Left lung (tissue), 10 donors: ENCODE measurements around the gene SPDYE3. TPM values are rescaled to one million over a fixed set of nuclear protein-coding genes. Genes with fewer than 3 reads are reported as not detected.
"Not testable (repeated sequence)": the region's sequence is repeated elsewhere in the genome, so short reads cannot be mapped to it uniquely, and the experiment has no call there.

Experiments
- ATAC-seq: fragments of 200-7000 bp; cut with Tn5 transposase; one replicate; pipeline ENCODE4 v1.9.1; 2020; ENCODE audit warnings: moderate library complexity
- DNase-seq, 4 donors: peaks; one replicate each; pipeline ENCODE4 v3.0.0-alpha.2; 2013 to 2020
- H3K27ac ChIP-seq, 2 donors: fragments of 200-600 bp; sonication (generic) in 1 of 2; one replicate each; pipeline versions ENCODE4 v1.5.0 to v1.8.0; 2020 to 2021
- H3K27me3 ChIP-seq, 2 donors: fragments of 200-600 bp; sonication (generic) in 1 of 2; one replicate each; pipeline versions ENCODE4 v1.5.0 to v1.8.0; 2020 to 2021
- H3K36me3 ChIP-seq, 2 donors: fragments of 200-600 bp; sonication (generic) in 1 of 2; one replicate each; pipeline versions ENCODE4 v1.5.0 to v1.8.0; 2020 to 2021
- H3K4me1 ChIP-seq, 2 donors: fragments of 200-600 bp; one replicate each; pipeline ENCODE4 v1.8.0; 2021
- H3K4me3 ChIP-seq, 2 donors: fragments of 200-600 bp; sonication (generic) in 1 of 2; one replicate each; pipeline versions ENCODE4 v1.5.0 to v1.8.0; 2020 to 2021; ENCODE audit warnings: mild to moderate bottlenecking in 1 of 2
- H3K9me3 ChIP-seq, 2 donors: fragments of 200-600 bp; sonication (generic) in 1 of 2; one replicate each; pipeline versions ENCODE4 v1.5.0 to v1.8.0; 2020 to 2021
- intact Hi-C, 2 donors: fragments of 100-400 bp; cut with DNase I; formaldehyde crosslinking; loops; one replicate each; pipeline versions ENCODE4 v1.11.2 to v1.14.2; 2022
- polyA plus RNA-seq, 6 donors: library from polyadenylated mRNA; unstranded; fragments of 120-200 nt; gene quantifications; one replicate each; pipeline ENCODE4 v1.2.1, GENCODE V29; 2013; ENCODE audit not compliant: insufficient read length in 6 of 6
- total RNA-seq, 2 donors: library from RNA; stranded (reverse); fragmentation: NEBNext Ultra II Directional; extraction: Animal tissue kit (Norgen Biotek cat#: 25700); gene quantifications; one replicate each; pipeline ENCODE4 v1.2.1, GENCODE V29; 2021
- TF ChIP-seq, protein P1 (sequence below), 2 donors: fragments of 200-600 bp; sonication (generic) in 1 of 2; IDR thresholded peaks; one replicate each; pipeline versions ENCODE4 v1.5.0 to v1.8.0; 2021; ENCODE audit warnings: antibody characterized with exemption in 2 of 2
- donor health status: DM: no; HTN: yes; CAD: no.
- donor health status: DM: no; HTN: no; CAD: no.

SPDYE3 gene
- total and polyA plus RNA-seq, 8 donors = 6.6 to 8.4 (median 7.2) TPM; not detected in 2

DNA sequence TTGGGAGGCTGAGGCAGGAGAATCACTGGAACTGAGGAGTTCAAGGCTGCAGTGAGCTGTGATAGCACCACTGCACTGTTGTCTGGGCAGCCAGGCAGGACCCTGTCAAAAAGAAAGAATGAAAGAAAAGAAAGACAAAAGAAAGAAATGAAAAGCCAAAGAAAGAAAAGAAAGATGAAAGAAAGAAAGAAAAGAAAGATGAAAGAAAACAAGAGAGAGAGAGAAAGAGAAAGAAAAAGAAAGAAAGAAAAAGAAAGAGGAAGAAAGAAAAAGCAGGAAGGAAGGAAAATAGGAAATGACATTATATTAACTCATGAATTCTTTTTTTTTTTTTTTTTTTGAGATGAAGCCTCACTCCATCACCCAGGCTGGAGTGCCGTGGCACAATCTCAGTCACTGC, 32.4 kb upstream of the SPDYE3 start:
- H3K4me3 ChIP-seq = no peak overlapping the region
- DNase-seq (no peak), ATAC-seq (no peak)
- TF ChIP-seq, protein P1, sequence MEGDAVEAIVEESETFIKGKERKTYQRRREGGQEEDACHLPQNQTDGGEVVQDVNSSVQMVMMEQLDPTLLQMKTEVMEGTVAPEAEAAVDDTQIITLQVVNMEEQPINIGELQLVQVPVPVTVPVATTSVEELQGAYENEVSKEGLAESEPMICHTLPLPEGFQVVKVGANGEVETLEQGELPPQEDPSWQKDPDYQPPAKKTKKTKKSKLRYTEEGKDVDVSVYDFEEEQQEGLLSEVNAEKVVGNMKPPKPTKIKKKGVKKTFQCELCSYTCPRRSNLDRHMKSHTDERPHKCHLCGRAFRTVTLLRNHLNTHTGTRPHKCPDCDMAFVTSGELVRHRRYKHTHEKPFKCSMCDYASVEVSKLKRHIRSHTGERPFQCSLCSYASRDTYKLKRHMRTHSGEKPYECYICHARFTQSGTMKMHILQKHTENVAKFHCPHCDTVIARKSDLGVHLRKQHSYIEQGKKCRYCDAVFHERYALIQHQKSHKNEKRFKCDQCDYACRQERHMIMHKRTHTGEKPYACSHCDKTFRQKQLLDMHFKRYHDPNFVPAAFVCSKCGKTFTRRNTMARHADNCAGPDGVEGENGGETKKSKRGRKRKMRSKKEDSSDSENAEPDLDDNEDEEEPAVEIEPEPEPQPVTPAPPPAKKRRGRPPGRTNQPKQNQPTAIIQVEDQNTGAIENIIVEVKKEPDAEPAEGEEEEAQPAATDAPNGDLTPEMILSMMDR (IDR thresholded peaks at IDR 0.05) = no peak
- no peaks in the 10 kb centered on the region for H3K9me3 ChIP-seq
- peaks cover 3 to 16% of the 10 kb centered on the region in 2 donors for H3K4me1 ChIP-seq
- intact Hi-C loops = no loop called here
- H3K36me3 ChIP-seq = no peaks in the 10 kb centered on the region
- H3K27me3 ChIP-seq = no peaks in the 10 kb centered on the region
- peak overlapping the region in 1 of 2 donors; percentile 37 for H3K27ac ChIP-seq

DNA sequence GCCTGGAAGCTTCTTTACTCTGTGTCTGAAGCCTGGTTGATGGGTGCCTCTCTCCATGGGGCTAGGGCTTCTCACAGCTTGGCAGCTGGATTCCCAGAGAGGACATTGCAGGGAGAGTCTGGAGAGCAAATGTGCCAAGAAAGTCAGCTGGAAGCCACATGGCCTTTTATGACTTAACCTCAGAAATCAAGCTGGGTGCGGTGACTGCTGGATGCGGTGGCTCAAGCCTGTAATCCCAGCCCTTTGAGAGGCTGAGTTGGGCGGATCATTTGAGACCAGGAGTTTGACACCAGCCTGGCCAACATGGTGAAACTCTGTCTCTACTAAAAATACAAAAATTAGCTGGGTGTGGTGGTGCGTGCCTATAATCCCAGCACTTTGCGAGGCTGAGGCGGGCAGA, 31.4 kb upstream of the SPDYE3 start:
- H3K4me3 ChIP-seq, ATAC-seq, H3K4me1 ChIP-seq, DNase-seq, H3K36me3 ChIP-seq, intact Hi-C loops, H3K27ac ChIP-seq, H3K27me3 ChIP-seq, H3K9me3 ChIP-seq: not testable (repeated sequence)

DNA sequence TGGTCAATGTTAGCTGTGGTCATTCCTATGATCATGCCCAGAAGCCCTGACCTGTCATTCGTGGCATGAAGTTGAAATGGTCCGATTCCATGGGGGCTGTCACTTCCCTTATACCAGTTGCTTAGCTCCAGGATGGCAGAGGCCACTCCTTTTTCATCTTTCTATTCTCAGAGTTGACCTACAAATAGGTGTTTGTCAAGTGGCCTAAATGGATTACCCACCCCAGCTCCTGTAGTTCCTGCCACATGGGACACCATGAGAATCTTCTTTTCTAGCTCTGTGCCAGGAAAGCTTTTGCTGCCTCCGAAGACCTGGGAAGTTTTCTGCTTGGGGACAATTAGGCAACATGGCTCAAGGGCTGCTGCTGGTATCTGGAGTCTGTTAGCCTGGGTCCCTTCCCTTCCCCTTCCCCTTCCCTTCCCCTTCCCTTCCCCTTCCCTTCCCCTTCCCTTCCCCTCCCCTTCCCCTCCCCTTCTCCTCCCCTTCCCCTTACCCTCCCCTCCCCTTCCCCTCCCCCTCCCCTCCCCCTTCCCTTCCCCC, 25.4 kb upstream of the SPDYE3 start:
- DNase-seq, H3K36me3 ChIP-seq, ATAC-seq, H3K4me3 ChIP-seq, H3K4me1 ChIP-seq, H3K27ac ChIP-seq, H3K9me3 ChIP-seq, H3K27me3 ChIP-seq, intact Hi-C loops: not testable (repeated sequence)

DNA sequence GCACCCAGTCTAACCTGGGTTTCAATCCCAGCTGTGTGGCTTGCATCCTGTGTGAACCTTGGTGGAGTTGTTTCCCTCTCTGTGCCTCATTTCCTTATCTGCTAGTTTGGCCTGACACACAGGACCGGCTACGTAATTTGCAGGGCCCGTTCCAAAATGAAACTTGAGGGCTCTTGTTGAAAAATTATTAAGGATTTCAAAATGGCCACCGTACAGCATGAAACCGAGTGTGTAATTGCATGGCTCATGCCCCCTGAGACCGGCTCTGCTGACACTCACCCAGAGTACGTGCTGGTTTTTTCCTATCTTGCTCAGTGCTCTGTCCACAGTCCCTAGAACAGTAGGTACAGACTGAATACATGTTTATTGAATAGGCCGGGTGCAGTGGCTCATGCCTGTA, 24.4 kb upstream of the SPDYE3 start:
- H3K4me1 ChIP-seq, H3K36me3 ChIP-seq, H3K9me3 ChIP-seq, DNase-seq, H3K27ac ChIP-seq, H3K4me3 ChIP-seq, ATAC-seq, intact Hi-C loops, H3K27me3 ChIP-seq: not testable (repeated sequence)

DNA sequence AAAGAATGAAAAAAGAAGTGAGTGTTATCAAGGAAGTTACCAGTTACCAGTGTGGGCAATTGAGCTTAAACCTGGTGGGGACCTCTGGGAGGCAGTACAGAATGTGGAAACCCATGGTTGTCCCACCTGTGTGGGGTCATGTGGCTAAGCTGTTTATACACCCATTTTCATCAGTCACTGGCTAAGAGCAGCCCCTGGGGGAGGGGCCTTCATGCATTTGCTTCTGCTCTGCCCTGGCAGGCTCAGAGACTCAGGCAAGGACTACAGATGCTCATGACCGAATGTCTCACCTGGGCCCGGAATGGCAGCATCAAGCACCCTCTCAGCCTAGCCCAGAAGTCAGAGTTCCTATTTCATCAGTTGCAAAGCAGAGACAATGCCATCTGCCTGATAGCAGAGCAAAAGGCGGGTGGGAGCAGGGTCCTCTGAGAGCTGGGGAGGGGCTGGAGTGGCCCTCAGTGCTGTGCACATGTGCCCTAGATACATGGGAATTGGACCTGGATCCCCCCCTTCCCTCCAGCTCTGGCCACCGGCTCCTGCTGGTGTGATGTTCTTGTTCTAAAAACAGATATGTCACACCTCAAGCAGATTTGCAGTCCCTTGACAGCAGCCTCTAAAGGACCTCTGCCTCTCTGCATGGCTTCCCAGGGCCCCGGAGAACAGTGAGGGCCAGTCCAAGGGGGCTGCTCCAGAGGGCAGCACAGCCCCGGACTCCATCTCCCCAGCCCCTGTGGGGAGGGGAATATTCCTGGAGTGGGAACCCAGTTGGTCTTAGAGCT, 20.1 kb upstream of the SPDYE3 start:
- not testable (repeated sequence) for H3K27ac ChIP-seq, ATAC-seq

DNA sequence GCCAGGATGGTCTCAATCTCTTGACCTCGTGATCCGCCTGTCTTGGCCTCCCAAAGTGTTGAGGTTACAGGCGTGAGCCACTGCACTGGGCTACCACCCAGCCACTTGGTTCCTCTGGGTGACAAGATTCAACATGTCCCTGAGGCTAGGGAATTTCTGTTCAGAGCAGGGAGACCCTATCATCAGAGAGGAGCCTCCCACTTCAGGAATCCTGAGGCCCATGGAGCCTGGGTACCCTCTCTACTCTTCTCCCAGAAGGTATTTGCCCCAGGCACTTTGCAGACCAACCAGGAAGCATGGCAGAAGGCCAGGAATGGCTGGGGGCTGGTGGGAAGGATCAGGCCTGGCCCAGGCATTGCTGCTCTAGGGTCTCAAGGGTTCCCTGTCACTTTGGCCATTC, 19.2 kb upstream of the SPDYE3 start:
- intact Hi-C loops, H3K9me3 ChIP-seq, ATAC-seq, H3K4me3 ChIP-seq, H3K27ac ChIP-seq, H3K36me3 ChIP-seq, H3K4me1 ChIP-seq, DNase-seq, H3K27me3 ChIP-seq: not testable (repeated sequence)

More for the DNA sequence above, 20.1 kb upstream of the SPDYE3 start:
- H3K36me3 ChIP-seq, DNase-seq, H3K27me3 ChIP-seq, H3K4me1 ChIP-seq, H3K9me3 ChIP-seq, H3K4me3 ChIP-seq, intact Hi-C loops: not testable (repeated sequence)

DNA sequence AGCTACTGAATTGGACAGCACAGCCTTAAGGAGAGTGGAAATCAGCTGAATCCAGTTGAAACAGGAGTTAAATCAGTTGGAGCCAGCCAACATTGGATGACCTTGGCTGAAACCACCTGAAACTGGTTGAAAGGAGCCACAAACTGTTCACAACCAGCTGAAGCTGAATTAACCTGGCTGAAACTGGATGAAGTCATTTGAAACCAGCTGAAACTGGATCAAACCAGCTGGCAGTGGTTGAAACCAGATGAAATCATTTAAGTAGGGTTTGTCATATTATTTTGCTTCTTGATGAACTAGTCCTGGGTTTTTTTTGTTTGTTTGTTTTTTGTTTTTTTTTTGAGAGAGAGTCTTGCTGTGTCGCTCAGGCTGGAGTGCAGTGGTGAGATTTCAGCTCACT, 15.3 kb upstream of the SPDYE3 start:
- H3K36me3 ChIP-seq, H3K4me3 ChIP-seq, ATAC-seq, H3K27me3 ChIP-seq, H3K27ac ChIP-seq, H3K9me3 ChIP-seq, DNase-seq, intact Hi-C loops, H3K4me1 ChIP-seq: not testable (repeated sequence)

DNA sequence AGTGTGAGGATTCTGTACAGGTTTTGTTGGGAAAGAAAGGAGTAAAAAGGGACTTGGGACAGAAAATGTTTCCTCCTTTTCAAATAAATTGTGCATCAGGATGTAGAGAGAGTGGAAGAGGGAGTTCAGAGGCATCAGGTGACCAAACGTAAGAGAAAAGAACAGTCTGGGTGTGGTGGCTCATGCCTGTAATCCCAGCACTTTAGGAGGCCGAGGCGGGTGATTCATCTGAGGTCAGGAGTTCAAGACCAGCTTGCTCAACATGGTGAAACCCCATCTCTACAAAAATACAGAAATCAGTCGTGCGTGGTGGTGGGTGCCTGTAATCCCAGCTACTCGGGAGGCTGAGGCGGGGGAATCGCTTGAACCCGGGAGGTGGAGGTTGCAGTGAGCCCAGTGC, 12.2 kb upstream of the SPDYE3 start:
- H3K4me1 ChIP-seq, DNase-seq, intact Hi-C loops, H3K4me3 ChIP-seq, H3K9me3 ChIP-seq, ATAC-seq, H3K27ac ChIP-seq, H3K36me3 ChIP-seq, H3K27me3 ChIP-seq: not testable (repeated sequence)

DNA sequence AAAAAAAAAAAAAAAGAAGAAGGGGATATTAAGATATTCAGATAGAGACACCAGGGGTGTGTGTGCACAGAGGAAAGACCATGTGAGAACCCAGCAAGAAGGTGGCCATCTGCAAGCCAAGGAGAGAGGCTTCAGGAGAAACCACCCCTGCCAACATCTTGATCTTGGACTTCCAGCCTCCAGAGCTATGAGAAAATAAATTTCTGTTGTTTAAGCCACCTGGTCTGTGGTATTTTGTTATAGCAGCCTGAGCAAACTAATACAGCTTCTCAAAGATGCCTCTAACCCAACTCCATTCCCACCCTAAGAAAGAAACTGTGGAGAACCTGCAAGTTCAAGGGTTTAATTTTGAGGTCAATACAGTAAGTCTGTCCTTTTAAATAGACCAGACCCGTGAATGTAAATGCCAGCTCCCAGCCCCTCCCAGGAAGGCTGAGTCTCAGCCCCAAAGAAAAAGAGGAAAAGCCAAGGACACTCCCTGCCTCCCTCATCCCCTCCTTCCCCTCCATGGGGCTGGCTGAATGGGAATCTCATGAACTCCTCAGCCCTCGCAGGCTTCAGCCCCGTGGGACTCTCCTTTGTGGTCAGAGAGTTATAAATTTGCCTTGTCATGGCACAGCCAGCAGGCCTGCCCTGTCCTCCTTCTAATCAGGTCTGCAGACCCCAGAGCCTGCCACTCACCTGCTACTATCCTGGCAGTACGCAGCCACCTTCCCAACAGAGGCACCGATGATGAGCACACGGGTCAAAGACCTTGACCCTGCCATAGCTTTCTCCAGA, 9.5 kb upstream of the SPDYE3 start:
- H3K9me3 ChIP-seq, DNase-seq, H3K27me3 ChIP-seq, H3K27ac ChIP-seq, ATAC-seq, H3K4me3 ChIP-seq, H3K36me3 ChIP-seq, H3K4me1 ChIP-seq, intact Hi-C loops: not testable (repeated sequence)

DNA sequence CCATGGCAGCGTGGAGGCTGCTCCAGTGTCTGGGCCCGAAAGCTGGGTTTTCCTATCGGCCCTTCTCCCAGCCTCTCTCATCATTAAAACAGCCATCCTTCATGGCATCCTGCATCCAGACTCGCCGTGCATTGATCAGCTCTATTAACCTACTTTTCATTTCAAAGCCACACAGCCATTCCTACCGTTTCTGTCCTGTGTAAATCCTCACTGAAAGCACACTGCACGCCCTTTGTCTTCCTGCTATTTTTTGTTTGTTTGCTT, 8.9 kb upstream of the SPDYE3 start:
- intact Hi-C loops, H3K9me3 ChIP-seq, ATAC-seq, H3K4me3 ChIP-seq, H3K36me3 ChIP-seq, H3K27me3 ChIP-seq, H3K4me1 ChIP-seq, DNase-seq, H3K27ac ChIP-seq: not testable (repeated sequence)

DNA sequence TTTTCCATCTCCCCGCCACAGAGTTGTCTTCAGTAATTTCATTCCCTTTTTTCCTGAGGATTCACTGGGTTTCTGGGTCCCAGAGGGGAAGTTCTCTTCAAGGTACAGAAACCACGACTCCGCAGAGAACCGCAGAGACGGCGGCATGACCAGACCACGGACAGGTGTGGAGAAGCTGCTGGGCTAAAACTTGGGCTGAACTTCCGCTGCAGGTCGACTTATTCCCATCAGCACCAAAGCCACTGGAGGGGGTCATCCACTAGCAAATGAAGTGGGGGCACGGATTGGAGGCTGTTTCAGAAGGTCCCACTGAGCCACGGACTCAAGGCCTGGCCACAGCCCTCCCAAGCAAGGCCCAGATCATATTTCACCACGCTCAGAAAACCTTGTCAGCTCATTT, 3.0 kb upstream of the SPDYE3 start:
- intact Hi-C loops, H3K4me1 ChIP-seq, H3K27me3 ChIP-seq, H3K9me3 ChIP-seq, H3K36me3 ChIP-seq, H3K27ac ChIP-seq, H3K4me3 ChIP-seq, ATAC-seq, DNase-seq: not testable (repeated sequence)

DNA sequence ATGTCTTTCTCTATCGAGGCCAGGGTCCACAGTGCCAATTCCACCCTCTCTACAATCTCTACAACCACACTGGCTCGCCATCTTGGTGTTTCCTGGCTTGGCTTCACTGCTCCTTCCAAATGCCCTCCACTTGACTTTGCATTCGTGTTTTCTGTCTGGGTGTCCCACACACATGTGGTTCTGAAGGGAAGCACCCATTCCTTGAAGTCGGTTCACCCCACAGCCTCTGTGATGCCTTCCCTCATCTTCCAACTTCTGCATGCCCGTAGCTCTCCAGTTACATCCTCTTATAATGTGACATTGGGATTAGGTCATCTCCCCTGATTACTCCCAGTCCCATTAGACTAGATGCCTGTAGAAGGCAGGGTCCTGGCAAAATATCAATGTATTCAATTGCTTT, 10.8 kb downstream of the SPDYE3 start:
- H3K36me3 ChIP-seq, H3K27me3 ChIP-seq, H3K4me3 ChIP-seq, intact Hi-C loops, ATAC-seq, H3K9me3 ChIP-seq, H3K4me1 ChIP-seq, DNase-seq: not testable (repeated sequence)
- peak overlapping the region in 1 of 2 donors; percentile 63 for H3K27ac ChIP-seq
